RWPE1 (cell line): ENCODE results near the gene RBBP8NL.

Experiments
- CTCF ChIA-PET: fragments of 350-600 bp; sonication (Branson Sonifier 250); formaldehyde crosslinking; extraction: SDS; loops from one replicate; lab custom pipeline; 2021; lab: Yijun Ruan, JAX
- POLR2A ChIA-PET: fragments of 400-600 bp; formaldehyde crosslinking; extraction: SDS; loops from one replicate; lab custom pipeline; 2020; ENCODE audit warnings: antibody characterized with exemption; ENCODE audit not compliant: low non-redundant PET; lab: Yijun Ruan, JAX
- DNase-seq: peaks from one replicate; pipeline ENCODE4 v3.0.0; 2012; ENCODE audit warnings: low spot score
- H3K27ac ChIP-seq: fragments of 450-650 bp; 2 replicates; pipeline ENCODE4 v1.5.1; 2017
- TF ChIP-seq, protein P1 (sequence below): fragments of 450-650 bp; conservative IDR thresholded peaks from 2 replicates; pipeline ENCODE4 v1.5.1; 2017; ENCODE audit warnings: low read depth, mild to moderate bottlenecking

Gene RBBP8NL

DNA sequence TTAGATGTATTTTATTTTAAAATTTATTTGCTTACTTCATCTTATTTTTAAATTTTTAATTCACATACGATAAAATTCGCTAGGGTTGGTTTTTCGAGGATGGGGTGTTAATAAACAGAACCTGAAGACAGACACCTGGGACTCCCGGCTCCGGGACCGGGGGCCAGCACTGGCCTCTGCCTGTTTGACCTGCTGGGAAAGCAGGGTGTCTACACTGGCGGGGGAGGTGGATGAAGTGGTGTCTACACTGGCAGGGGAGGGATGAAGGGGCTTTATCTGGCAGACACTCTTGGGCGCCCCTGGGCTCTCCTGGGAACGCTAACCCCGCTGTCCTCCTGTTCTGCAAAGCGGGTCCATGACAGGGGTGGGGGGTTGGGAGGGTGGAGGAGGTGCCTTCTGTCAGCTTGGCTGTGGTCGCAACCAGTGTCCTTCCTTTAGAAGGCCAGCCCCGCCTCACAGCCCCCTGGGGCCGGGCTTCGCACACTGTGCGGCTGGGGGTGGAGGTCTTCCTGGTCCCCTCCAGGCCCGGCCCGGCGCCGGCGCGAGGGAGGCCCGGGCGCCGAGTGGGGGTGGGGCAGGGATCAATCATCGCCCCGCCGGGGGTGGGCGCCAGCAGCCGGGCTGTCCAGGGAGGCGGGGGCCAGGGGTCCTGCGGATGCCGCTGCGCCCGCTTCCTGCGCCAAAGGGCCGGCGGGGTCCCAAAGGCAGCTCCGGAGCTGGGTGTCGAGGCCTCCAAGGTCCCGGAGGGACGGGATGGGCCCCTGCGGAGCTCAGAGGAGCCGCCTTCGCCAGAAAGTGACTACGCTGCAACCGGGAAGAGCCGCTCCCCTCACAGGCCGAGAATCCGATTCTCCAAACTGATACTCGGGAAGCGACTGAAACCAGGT is 46.6 kb upstream of the RBBP8NL start:
- H3K27ac ChIP-seq: no peak overlapping the region
- DNase-seq: no peak
- POLR2A ChIA-PET: no interaction called here
- TF ChIP-seq, protein P1, sequence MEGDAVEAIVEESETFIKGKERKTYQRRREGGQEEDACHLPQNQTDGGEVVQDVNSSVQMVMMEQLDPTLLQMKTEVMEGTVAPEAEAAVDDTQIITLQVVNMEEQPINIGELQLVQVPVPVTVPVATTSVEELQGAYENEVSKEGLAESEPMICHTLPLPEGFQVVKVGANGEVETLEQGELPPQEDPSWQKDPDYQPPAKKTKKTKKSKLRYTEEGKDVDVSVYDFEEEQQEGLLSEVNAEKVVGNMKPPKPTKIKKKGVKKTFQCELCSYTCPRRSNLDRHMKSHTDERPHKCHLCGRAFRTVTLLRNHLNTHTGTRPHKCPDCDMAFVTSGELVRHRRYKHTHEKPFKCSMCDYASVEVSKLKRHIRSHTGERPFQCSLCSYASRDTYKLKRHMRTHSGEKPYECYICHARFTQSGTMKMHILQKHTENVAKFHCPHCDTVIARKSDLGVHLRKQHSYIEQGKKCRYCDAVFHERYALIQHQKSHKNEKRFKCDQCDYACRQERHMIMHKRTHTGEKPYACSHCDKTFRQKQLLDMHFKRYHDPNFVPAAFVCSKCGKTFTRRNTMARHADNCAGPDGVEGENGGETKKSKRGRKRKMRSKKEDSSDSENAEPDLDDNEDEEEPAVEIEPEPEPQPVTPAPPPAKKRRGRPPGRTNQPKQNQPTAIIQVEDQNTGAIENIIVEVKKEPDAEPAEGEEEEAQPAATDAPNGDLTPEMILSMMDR: no peak
- CTCF ChIA-PET: interaction anchor here (0.7 kb wide), 1 partner anchor 47 kb away, joined by 3 read pairs; the partner anchor contains the start of gene RBBP8NL

DNA sequence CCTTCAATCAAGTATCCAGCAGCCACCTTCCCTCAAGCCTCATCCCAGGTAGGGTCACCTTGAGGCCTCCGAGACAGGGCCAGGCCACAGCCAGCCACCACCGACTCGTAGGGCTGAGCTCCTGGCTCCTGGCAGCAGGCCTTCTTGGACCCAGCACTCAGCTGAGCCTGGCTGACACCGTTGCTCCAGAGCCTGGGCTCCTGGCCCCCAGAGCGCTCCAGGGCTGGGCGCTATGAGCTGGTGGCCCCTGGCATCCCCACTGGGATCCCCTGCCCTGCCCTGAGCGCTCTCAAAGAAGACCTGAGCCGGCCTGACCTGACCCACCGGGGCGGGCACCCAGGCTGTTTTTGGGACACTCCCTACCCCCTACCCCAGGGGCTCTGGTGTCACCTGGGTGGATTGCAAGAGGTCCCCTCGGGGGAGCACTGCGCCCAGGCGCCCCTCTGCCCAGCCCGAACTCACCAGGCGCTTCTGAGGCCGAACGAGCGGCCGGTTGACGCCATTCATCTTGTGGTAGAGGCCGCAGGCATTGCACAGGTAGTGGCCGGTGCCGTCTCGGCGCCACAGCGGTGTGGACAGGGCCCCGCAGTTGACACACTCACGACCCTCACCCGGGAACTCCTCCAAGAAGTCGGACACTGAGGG is 45.7 kb upstream of the RBBP8NL start:
- ChIA-PET CTCF (interaction anchor here (0.5 to 0.6 kb wide), 3 partner anchors 47 to 420 kb away, joined by 3 to 5 read pairs (median 4); no protein-coding TSS in a partner anchor), POLR2A (no interaction called here)
- no peak for DNase-seq
- TF ChIP-seq, protein P1: no peak
- no peak overlapping the region for H3K27ac ChIP-seq

DNA sequence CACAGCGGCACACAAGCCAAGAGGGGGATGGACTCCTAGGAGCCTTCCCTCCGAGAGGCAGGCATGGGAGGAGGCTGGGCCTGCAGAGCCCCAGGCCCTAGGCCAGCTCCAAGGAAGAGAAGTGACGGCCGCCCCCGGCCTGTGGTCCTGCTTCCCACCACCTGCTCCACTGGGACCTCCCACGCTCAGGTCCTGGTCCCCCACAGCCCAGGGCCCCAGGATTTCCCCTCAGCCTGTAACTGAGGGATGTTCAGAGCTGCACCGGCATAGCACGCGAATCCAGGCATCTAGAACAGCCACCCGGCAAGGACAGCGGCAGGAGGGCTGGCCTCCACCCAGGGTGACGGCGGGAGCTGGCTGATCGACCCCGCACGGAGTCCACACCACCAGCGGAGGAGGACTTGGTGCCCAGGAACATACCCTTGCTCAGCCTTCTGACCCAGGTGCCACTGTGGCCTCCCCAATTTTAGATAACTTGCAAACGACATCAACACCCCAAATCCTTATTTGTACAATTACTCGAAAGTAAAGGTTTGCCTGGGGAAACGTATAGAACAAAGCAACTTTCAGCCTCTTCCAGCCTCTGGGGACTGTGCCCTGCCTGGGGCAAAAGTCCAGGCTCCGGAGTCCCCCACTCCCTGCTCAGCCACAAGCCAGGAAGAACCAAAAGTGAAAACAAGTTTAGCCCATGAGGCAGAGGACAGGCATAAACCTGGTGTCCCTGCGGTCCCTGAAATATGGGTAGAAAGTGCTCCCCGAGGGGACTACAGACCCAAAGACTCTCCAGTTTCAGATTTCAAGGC is 45.0 kb upstream of the RBBP8NL start:
- ChIA-PET POLR2A (interaction anchor here (0.6 kb wide), 1 partner anchor 9 kb away, joined by 4 read pairs; no protein-coding TSS in a partner anchor), CTCF (interaction anchor here (0.5 to 1.0 kb wide), 5 partner anchors 18 to 421 kb away, joined by 3 to 5 read pairs (median 4); no protein-coding TSS in a partner anchor)
- TF ChIP-seq, protein P1: no peak
- DNase-seq: no peak
- no peak overlapping the region for H3K27ac ChIP-seq

DNA sequence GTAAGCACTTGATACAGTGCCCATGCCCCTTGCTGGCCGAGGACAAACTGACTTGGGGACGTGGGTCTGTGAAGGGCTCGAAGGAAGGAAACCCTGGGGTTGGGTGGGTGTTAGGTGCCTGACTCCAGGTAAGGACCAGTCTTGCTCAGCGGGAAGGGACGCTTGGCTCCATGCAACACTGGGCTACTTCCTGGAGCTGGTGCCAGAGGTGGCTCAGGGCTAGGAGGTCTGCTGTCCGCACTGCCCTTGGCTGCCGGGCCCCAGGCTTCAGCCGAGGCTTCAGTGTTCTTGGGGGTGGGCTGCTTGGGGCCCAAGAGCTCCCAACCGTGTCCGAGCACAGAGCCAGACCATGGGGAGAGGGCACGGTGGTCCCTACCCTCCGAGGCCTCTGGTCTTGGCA is 43.1 kb upstream of the RBBP8NL start:
- POLR2A ChIA-PET: no interaction called here

DNA sequence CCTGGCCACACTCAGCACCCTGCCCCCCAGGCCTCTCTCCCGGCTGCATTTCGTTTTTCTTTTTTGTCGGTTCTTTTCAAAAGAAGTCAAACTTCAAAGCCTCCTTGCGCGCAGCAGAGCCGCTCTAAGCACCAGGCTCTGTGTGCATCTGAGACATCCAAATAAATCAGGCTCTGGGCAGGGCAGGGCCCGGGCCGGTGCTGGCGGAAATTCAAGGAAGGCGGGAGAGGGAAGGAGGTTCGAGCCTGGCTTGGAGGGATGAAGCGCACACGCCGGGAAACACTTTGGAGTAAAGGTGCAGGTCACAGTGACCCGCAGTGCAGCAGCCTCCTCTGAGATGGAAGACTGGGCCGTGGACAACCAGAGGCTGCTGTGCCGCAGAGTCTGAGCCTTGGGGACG is 42.7 kb upstream of the RBBP8NL start:
- TF ChIP-seq, protein P1: no peak
- CTCF ChIA-PET: interaction anchor here (0.7 kb wide), 1 partner anchor 84 kb away, joined by 5 read pairs; no protein-coding TSS in a partner anchor
- DNase-seq: no peak
- POLR2A ChIA-PET: no interaction called here
- no peak overlapping the region for H3K27ac ChIP-seq

More for the DNA sequence above, 43.1 kb upstream of the RBBP8NL start:
- CTCF ChIA-PET: interaction anchor here (0.6 to 0.8 kb wide), 3 partner anchors 43 to 89 kb away, joined by 3 to 5 read pairs (median 3); no protein-coding TSS in a partner anchor
- DNase-seq: no peak
- TF ChIP-seq, protein P1: no peak
- H3K27ac ChIP-seq: no peak overlapping the region
